NCI-H345 treated with DMSO at 0.1 percent for 48 hours (cell line): ENCODE results near the gene RPS6KA4.

Experiments
- DNase-seq: peaks from one replicate; lab custom pipeline; 2025; ENCODE audit not compliant: unreplicated experiment; lab: John Stamatoyannopoulos, UW

Gene RPS6KA4

GRCh38 chr11:64364435-64364834 is 5.5 kb downstream of the RPS6KA4 start:
- no peak for DNase-seq

GRCh38 chr11:64364911-64365310 is 5.9 kb downstream of the RPS6KA4 start:
- no peak for DNase-seq

GRCh38 chr11:64366751-64367150 is 7.8 kb downstream of the RPS6KA4 start:
- DNase-seq = no peak

- DNase-seq = no peak
These were observed 9.1 kb downstream of the RPS6KA4 start for GRCh38 chr11:64367931-64368672.

GRCh38 chr11:64368673-64369074 is 9.7 kb downstream of the RPS6KA4 start:
- DNase-seq = no peak

GRCh38 chr11:64369440-64370421 is 10.8 kb downstream of the RPS6KA4 start:
- no peak for DNase-seq

- no peak for DNase-seq
These were observed 12.2 kb downstream of the RPS6KA4 start for GRCh38 chr11:64371201-64371600.

GRCh38 chr11:64372021-64372420 is 13.1 kb downstream of the RPS6KA4 start:
- DNase-seq = no peak

GRCh38 chr11:64372802-64373597 is 14.0 kb downstream of the RPS6KA4 start:
- DNase-seq = no peak

GRCh38 chr11:64373598-64373974 is 14.6 kb downstream of the RPS6KA4 start:
- DNase-seq = no peak

- no peak for DNase-seq
These were observed 17.1 kb downstream of the RPS6KA4 start for GRCh38 chr11:64376071-64376470.

- DNase-seq = no peak
These were observed 19.4 kb downstream of the RPS6KA4 start for GRCh38 chr11:64378335-64378880.

- DNase-seq = no peak
These were observed 20.2 kb downstream of the RPS6KA4 start for GRCh38 chr11:64379160-64379559.

GRCh38 chr11:64379817-64380709 is 21.1 kb downstream of the RPS6KA4 start:
- no peak for DNase-seq

GRCh38 chr11:64381350-64381749 is 22.4 kb downstream of the RPS6KA4 start:
- no peak for DNase-seq

- no peak for DNase-seq
These were observed 23.1 kb downstream of the RPS6KA4 start for GRCh38 chr11:64382047-64382446.

- DNase-seq = no peak
These were observed 23.6 kb downstream of the RPS6KA4 start for GRCh38 chr11:64382586-64382985.

- DNase-seq = no peak
These were observed 24.6 kb downstream of the RPS6KA4 start for GRCh38 chr11:64383580-64383979.

- DNase-seq = no peak
These were observed 25.2 kb downstream of the RPS6KA4 start for GRCh38 chr11:64384028-64384737.
